SK-N-SH (cell line): ENCODE results near the gene NBPF1.

ENCODE experiments used
- EP300 ChIP-seq, 2 experiments: IDR thresholded peaks; 2 replicates each; pipeline versions ENCODE4 v1.4.0 to v1.6.1; 2012; ENCODE audit warnings: borderline replicate concordance in 1 of 2, low read depth in 1 of 2, low read length in 1 of 2
- EZH2phosphoT487 ChIP-seq: fragments of 200-600 bp; sonication (generic); IDR thresholded peaks from 2 replicates; pipeline ENCODE4 v1.6.1; 2017; ENCODE audit warnings: low read depth, mixed run types, mild to moderate bottlenecking, antibody characterized with exemption, moderate library complexity, borderline replicate concordance
- POLR2AphosphoS5 ChIP-seq: IDR thresholded peaks from 2 replicates; pipeline ENCODE4 v1.6.1; 2012; ENCODE audit warnings: low read depth, low read length
- RAD21 ChIP-seq: IDR thresholded peaks from 2 replicates; pipeline ENCODE4 v1.6.1; 2012; ENCODE audit warnings: mild to moderate bottlenecking, low read length
- SMC3 ChIP-seq: IDR thresholded peaks from 2 replicates; pipeline ENCODE4 v1.6.1; 2012; ENCODE audit warnings: low read depth, low read length, improper control_type of control experiment
- TAF1 ChIP-seq: IDR thresholded peaks from 2 replicates; pipeline ENCODE4 v1.6.1; 2012; ENCODE audit warnings: low read depth, mild to moderate bottlenecking, low read length, moderate library complexity, borderline replicate concordance
- YY1 ChIP-seq: IDR thresholded peaks from 2 replicates; pipeline ENCODE4 v1.4.0; 2012; ENCODE audit warnings: low read depth, mild to moderate bottlenecking
- TF ChIP-seq, protein P1 (sequence below): fragments of 200-600 bp; sonication (generic); IDR thresholded peaks from 2 replicates; pipeline ENCODE4 v1.6.1; 2017; ENCODE audit warnings: antibody characterized with exemption, mild to moderate bottlenecking, moderate library complexity
- TF ChIP-seq, protein P2 (sequence below): IDR thresholded peaks from 2 replicates; pipeline ENCODE4 v1.6.1; 2012; ENCODE audit warnings: mild to moderate bottlenecking, low read depth, low read length, moderate library complexity
- TF ChIP-seq, protein P3 (sequence below): IDR thresholded peaks from 2 replicates; pipeline ENCODE4 v1.4.0; 2012; ENCODE audit warnings: low read depth

DNA sequence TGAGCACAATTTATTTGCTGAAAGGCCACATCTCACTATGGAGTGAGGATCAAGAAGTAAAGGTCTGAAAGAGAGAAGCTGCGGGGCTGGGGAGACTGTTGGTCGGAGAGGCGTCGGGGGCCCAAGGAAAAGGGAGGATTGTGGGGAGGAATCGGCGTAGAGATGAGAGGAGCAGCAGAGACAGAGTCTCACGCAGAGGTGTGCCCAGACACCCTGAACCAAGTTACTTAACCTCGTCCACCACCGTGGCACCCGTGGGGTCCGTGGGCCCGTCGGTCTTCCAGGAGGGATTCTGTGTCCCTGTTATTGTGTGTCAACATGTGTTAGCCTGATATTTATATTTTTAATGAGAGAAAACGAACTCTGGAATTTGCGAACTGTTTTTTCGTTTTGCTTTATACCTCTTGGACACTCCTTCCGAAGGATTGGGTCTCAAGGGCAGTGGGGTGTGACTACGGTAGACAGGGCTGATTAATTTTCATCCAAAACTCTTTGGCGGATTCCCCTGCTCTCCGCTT is 3.8 kb upstream of the NBPF1 start:
- TF ChIP-seq, protein P1, sequence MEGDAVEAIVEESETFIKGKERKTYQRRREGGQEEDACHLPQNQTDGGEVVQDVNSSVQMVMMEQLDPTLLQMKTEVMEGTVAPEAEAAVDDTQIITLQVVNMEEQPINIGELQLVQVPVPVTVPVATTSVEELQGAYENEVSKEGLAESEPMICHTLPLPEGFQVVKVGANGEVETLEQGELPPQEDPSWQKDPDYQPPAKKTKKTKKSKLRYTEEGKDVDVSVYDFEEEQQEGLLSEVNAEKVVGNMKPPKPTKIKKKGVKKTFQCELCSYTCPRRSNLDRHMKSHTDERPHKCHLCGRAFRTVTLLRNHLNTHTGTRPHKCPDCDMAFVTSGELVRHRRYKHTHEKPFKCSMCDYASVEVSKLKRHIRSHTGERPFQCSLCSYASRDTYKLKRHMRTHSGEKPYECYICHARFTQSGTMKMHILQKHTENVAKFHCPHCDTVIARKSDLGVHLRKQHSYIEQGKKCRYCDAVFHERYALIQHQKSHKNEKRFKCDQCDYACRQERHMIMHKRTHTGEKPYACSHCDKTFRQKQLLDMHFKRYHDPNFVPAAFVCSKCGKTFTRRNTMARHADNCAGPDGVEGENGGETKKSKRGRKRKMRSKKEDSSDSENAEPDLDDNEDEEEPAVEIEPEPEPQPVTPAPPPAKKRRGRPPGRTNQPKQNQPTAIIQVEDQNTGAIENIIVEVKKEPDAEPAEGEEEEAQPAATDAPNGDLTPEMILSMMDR: no peak
- TF ChIP-seq TAF1: no peak
- TF ChIP-seq EP300 (IDR thresholded peaks at IDR 0.05; ENCODE audit: borderline replicate concordance in 1 of 2, low read depth in 1 of 2, low read length in 1 of 2): no peak
- no peak for TF ChIP-seq YY1
- no peak for TF ChIP-seq RAD21
- TF ChIP-seq, protein P2, sequence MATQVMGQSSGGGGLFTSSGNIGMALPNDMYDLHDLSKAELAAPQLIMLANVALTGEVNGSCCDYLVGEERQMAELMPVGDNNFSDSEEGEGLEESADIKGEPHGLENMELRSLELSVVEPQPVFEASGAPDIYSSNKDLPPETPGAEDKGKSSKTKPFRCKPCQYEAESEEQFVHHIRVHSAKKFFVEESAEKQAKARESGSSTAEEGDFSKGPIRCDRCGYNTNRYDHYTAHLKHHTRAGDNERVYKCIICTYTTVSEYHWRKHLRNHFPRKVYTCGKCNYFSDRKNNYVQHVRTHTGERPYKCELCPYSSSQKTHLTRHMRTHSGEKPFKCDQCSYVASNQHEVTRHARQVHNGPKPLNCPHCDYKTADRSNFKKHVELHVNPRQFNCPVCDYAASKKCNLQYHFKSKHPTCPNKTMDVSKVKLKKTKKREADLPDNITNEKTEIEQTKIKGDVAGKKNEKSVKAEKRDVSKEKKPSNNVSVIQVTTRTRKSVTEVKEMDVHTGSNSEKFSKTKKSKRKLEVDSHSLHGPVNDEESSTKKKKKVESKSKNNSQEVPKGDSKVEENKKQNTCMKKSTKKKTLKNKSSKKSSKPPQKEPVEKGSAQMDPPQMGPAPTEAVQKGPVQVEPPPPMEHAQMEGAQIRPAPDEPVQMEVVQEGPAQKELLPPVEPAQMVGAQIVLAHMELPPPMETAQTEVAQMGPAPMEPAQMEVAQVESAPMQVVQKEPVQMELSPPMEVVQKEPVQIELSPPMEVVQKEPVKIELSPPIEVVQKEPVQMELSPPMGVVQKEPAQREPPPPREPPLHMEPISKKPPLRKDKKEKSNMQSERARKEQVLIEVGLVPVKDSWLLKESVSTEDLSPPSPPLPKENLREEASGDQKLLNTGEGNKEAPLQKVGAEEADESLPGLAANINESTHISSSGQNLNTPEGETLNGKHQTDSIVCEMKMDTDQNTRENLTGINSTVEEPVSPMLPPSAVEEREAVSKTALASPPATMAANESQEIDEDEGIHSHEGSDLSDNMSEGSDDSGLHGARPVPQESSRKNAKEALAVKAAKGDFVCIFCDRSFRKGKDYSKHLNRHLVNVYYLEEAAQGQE: no peak
- no peak for TF ChIP-seq EZH2phosphoT487
- TF ChIP-seq, protein P3, sequence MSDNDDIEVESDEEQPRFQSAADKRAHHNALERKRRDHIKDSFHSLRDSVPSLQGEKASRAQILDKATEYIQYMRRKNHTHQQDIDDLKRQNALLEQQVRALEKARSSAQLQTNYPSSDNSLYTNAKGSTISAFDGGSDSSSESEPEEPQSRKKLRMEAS: no peak
- TF ChIP-seq SMC3: no peak
- no peak for TF ChIP-seq POLR2AphosphoS5
